NCI-H1417 treated with DMSO at 0.1 percent for 48 hours (cell line): Measurements from ENCODE around the gene FDPS.
"Not testable (repeated sequence)": the region's sequence is repeated elsewhere in the genome, so short reads cannot be mapped to it uniquely, and the experiment has no call there.

Experiments used
- DNase-seq: peaks from one replicate; lab custom pipeline; 2025; lab: John Stamatoyannopoulos, UW

The FDPS gene

DNA sequence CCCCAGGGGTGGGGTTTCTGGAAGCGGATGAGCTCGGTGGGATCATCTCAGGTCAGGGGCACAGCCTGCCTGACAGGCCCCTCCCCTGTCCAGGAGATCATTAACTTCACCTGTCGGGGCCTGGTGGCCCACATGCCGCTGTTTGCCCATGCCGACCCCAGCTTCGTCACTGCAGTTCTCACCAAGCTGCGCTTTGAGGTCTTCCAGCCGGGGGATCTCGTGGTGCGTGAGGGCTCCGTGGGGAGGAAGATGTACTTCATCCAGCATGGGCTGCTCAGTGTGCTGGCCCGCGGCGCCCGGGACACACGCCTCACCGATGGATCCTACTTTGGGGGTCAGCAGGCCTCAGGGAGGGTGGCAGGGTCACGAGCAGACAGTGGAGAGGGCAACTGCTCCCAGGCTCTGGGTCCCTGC lies 23.0 kb upstream of the FDPS start:
- no peak for DNase-seq

- no peak for DNase-seq
Observed at GRCh38 chr1:155286544-155286943, 22.1 kb upstream of the FDPS start.

- no peak for DNase-seq
Observed at GRCh38 chr1:155287987-155288543, 20.6 kb upstream of the FDPS start.

- DNase-seq: not testable (repeated sequence)
Observed at GRCh38 chr1:155291006-155291405, 17.7 kb upstream of the FDPS start.

DNA sequence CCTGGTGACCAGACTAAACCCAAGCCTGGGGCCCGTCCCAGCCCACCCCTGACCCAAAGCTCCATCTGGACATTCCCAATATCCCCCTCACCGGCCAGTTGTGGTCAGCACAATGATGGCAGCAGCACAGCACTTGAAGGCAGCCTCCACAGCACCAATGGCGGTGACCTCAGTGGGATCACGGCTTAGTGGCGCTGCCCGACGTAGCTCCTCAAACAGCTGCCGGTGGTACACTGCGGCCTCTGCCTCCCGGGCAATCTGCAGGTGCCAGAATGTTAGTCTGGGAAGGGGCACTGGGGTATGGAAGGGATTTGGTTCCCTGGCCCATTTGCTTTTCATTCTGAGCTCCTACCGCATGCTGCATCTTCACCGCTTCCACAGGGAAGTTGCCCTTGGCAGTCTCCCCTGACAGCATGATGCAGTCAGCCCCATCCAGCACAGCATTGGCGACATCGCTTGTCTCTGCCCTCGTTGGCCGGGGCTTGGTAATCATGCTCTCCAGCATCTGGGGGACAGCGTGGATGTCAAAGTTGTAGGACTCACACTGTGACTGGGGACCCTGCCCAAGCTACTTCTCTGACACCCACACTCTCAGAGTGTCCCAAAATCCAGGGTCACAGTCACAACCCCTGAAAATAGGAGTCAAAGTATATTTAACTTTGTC lies 15.4 kb upstream of the FDPS start:
- no peak for DNase-seq

DNA sequence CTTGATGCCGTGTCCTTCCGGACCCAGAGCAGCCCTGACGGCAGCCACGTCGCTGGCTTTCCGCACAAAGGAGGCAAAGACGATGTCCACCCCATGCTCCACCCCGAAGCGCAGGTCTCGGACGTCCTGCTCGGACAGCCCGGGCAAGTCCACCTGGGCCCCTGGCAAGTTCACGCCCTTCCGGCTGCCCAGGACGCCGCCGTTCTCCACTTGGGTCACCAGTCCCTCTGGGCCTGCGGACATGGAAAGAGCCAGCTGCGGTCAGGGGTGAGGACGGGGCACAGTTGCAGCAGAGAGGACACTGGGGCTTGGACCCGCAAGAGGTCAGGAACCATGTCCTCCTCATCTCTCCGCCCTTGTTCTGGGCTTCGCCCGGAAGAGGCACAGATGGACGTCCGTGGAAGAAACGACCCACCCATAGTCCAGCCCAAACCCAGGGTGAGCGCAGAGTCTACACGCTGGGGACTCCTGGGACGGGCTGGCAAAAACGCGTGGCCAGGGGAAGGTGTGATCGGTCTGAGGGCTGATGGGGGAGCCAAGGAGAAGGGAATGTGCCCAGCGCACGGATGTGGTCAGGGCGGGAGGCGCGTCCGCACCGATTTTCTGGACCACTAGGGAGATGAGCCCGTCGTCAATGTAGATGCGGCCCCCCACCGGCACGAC lies 14.0 kb upstream of the FDPS start:
- DNase-seq: no peak

DNA sequence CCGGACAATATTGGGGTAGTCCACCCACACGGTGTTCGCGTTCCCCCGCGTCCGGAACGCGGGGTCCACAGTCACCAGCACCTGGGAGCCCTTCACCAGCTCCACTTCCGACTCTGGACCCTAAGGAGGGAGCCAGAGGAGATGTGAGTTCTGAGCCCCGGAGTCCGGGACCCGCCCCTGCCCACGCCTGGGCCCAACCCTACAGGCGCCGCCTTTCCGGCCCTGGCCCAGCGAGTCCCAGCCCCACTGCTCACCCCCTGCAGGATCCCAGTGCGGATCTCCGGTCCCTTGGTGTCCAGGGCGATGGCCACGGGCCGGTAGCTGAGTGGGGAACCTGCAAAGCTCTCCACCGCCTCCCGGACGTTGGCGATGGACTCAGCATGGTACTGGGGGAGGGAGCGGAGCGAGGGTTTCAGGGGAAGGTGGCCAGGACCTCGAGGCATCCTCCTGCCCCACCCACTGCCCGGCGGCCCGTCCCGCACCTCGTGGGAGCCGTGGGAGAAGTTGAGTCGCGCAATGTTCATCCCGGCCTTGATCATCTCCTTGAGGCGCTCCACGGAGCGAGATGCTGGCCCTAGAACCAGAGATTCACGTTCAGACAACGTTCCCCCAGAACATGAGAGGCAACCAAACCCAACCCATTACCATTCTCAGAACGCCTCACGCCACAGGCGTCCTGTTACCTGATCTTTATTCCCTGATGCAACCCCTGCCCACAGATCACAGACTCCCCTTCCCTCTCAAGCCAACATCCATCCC lies 13.3 kb upstream of the FDPS start:
- DNase-seq: no peak

DNA sequence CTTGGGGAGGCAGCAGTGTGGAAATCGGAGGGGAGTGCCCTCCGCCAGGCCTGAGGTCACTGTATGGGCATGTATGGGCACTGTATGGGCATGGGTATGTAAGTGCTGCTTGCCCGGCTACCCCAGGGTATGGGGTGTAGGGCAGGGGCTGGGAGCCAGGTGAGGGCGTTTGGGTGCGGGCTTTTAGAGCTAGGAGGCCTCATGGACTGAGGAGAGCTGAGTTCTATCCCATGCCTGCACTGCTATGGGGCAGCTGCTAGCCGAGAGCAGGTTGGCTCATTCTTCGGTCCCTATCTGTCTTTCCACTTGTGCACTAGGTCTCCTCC lies 12.8 kb upstream of the FDPS start:
- DNase-seq: no peak

DNA sequence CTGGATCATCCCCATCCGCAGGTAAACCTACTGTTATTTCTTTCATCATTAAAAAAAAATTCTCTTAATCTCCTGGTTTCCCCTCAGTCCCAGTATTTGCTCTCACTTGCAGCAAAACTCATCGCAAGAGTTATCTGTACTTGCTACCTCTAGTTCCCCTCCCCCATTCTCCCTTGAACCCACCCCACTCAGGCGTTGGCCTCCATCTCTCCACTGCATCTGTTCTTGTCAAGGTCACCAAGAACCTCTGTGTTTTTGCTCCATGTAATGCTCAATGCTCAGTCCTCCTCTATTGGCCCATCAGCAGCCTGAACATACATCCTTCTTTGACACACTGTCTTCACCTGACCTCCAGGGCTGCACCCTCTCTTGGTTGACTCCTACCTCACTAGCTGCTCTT lies 12.0 kb upstream of the FDPS start:
- no peak for DNase-seq

DNA sequence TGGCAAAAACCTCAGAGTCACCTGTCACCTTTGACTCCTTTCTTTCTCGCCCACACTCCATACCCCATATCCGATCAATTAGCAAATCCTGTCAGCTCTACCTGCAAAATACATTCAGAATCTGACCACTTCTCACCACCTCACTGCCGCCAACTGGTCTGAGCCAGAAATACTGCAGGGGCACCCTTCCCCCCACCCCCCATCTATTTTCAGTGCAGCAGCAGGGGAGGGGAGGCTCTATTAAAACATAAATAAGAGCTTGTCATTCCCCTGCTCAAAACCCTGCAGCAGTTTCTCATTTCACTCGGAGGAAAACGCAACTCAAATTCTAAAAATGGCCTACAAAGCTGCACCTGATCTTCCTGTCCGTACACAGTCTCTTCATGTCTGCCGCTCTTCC lies 11.3 kb upstream of the FDPS start:
- no peak for DNase-seq

DNA sequence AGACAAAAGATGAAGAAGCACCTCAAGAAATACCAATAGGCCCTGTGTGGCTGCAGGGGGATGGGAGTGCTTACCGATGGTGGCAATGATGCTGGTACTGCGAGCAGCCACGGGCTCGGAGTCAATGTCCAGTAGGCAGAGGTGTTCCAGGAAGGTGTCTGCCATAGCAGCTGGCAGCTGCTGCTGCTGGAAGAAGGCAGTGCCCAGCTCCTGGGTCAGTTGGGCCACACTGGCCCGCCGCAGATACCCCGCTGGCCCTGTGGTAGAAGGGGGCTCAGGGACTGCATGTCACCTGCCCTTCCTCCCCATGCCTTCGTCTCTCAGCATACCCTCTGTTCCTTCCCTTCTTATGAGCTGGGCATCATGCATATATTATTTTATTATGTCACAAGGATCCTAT lies 8.6 kb upstream of the FDPS start:
- DNase-seq: no peak

DNA sequence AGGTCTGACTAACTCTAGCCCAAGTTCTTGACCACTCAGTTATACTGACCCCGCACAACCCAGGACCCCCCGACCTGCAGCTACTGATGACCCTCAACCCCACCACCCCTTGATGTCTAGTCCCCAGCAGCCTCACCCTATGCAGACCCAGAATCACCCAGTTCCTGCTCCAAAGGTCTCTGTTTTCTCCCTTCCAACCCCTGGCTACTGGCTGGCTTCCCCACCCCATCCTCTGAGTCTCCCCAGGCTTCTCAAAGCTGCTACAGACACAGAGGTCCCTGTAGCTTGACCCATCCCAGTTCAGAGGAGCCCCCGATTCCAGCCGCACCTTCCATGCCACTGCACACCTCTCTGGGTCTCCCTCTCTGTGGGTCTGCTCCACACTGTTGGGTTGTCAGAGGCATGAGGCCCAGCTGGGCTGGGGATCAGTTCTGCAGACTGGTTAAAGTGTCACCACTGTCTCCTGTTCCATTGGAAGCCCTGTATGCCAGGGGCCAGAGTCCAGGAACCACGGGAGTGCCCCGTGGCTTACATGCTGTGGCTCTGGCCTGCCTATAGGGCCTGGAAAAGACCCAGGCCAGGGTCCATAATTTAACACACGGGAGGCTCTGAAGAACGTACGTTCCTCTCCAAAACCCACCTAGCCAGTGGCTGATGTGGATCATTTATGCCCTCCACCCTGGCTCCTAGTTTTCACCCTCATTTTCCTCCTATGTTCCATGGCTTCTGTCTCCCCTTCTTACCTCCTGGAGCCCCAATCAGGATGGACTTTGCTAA lies 7.9 kb upstream of the FDPS start:
- DNase-seq: no peak

DNA sequence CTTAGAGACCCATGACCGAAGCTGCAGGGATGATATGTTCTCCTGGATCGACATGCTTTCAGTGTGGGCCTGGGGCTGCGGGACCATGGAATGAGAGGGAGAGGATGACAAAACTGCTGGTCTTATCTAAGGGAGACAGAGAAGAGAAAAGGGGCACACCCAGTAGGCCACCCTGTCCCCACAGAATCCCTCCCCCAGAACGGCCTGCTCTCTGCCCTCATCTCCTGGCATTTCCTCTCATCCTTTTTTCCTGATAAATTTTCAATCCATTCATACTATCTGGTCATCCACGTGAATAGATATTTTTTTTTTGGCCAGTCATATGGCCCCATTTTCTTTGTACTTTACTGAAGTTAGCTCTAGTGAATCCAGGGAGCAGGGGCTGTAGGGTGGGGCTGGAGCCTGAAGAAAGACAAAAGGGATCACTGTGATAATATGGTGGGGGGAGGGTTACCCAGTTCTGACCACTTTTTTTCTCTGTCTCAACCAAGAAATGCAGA lies 7.3 kb upstream of the FDPS start, which contains the start of gene PKLR:
Gene PKLR, minus strand, starts transcription at position 97 of the 500 bp plus-strand sequence. Its CDS starts 43 bp downstream, at position 54.
- no peak for DNase-seq

DNA sequence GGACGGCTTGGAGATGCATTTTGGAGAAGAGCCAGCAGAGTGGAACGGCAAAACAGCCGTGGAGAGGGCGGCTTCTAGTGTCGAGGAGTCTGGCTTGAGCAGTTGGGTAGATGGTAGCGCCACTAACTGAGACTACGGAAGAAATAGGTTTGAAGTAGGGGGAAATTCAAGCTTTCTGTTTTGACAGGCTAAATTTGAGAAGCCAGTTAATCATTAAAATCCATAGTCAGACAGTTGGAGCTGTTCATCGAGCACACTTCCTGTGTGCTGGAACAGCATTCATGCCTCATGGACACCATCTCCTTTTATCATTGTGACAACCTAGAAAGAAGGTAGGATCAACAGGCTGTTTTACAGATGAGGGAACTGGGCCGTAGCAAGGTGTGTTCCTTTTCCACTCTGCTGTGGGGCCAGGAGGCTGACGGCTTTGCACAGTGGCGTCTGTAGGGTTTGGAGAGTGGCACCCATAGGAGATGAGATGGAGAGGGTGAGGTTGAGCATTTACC lies 4.1 kb upstream of the FDPS start:
- no peak for DNase-seq

- no peak for DNase-seq
Observed at GRCh38 chr1:155305881-155306391, 2.7 kb upstream of the FDPS start.

DNA sequence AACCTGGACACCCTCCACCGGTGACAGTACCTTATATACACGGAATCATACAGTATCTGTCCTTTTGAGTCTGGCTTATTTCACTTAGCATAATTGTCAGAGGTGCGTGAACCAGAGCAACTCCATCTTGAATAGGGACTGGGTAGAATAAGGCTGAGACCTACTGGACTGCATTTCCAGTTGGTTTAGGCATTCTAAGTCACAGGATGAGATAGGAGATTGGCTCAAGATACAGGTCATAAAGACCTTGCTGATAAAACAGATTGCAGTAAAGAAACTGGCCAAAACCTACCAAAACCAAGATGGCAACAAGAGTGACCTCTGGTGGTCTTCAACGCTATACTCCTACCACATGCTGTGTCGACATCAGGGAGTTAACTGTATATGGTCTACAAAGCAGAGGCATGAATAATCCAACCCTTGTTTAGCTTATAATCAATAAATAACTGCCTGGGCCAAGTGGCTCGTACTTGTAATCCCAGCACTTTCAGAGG lies 1.4 kb upstream of the FDPS start:
- no peak for DNase-seq

GRCh38 chr1:155309423-155310021 lies 856 bp downstream of the FDPS start:
- no peak for DNase-seq

DNA sequence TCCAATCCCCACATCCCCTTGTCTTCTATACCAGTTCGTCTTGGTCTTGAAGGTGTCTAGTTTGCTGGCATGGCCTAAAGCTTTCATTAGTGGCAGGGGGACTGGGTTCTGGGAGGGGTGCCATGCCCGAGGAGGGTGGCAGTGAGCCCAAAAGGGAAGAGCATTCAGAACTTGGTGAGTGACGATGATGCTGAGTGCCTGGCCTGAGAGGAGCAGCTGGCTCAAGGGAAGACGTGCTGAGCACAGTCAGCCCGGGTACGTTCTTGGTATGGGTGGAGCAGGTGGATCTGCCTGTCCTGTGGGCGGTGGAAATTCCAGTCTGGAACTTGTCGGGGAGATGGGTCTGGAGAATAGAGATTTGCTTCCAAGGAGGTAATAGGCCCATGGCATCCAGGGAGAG lies 4.6 kb downstream of the FDPS start:
- DNase-seq: no peak

- DNase-seq: no peak
Observed at GRCh38 chr1:155316922-155317321, 8.3 kb downstream of the FDPS start.

DNA sequence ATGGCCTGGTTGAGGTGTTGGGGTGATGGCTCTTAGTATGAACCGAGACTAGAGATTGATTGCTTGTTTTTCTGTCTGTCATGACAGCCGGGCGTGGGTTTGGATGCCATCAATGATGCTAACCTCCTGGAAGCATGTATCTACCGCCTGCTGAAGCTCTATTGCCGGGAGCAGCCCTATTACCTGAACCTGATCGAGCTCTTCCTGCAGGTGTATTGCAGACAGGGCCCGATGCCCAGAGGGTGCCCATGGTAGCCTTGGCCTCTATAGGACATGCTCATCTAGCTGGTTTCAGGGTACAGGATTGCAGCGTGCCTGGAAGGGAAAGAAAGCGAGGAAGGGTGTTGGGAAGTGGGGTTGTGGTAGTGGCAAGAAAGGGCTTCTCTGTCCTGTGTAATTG lies 9.4 kb downstream of the FDPS start:
- DNase-seq: no peak

DNA sequence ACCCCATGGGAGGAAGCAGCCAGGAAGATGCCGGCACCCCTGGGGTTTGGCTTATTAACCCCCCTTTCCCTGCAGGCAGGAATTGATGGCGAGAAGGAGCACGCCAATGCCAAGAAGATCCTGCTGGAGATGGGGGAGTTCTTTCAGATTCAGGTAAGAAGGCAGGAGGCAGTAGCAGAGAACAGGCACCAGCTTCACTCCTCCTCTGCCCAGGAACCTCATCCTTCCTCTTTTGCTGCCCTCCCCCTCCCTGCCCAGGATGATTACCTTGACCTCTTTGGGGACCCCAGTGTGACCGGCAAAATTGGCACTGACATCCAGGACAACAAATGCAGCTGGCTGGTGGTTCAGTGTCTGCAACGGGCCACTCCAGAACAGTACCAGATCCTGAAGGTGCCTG lies 10.9 kb downstream of the FDPS start:
- no peak for DNase-seq
